Transverse colon (tissue), 3 donors: ENCODE results near the gene KIFC1.

ENCODE experiments used
- CTCF ChIP-seq, 5 experiments: fragments of 200-600 bp in 3 of 5; fragments of 450-650 bp in 2 of 5; sonication (generic) in 3 of 5; IDR thresholded peaks; 1 replicate in 2 of 5; 2 replicates in 3 of 5; pipeline ENCODE4 v1.5.1; 2016 to 2017; ENCODE audit warnings: antibody characterized with exemption in 5 of 5, inconsistent platforms in 3 of 5, mild to moderate bottlenecking in 2 of 5, moderate library complexity in 1 of 5
- EP300 ChIP-seq: sonication (generic); formaldehyde crosslinking; IDR thresholded peaks from one replicate; pipeline ENCODE4 v1.6.1; 2017; ENCODE audit warnings: antibody characterized with exemption, low read depth
- POLR2A ChIP-seq: fragments of 450-650 bp; IDR thresholded peaks from one replicate; pipeline ENCODE4 v1.6.1; 2016; ENCODE audit warnings: antibody characterized with exemption, mild to moderate bottlenecking, moderate library complexity

GRCh38 chr6:33426590-33427511, 35.2 kb downstream of the KIFC1 start:
- TF ChIP-seq CTCF (IDR thresholded peaks at IDR 0.05) (no peak), POLR2A (no peak), EP300 (no peak)
